Dermis lymphatic vessel endothelial cell (primary cell): ENCODE data around the gene MPC2. TPM values are rescaled to one million over a fixed set of nuclear protein-coding genes. Genes with fewer than 3 reads are reported as not detected.

Experiments used
- total RNA-seq: library from RNA; depleted of rRNA; stranded (reverse); fragments of >200 nt; gene quantifications from 2 replicates; pipeline ENCODE4 v1.2.1, GENCODE V29; 2014

Gene MPC2
- total RNA-seq, result 18.9 and 20.7 TPM in 2 replicates

GRCh38 chr1:167936930-167937708 is at the start of gene MPC2:
Gene MPC2 (minus strand): TSS chr1:167937072. CDS start chr1:167935841, 1,231 bp downstream.

GRCh38 chr1:167936068-167936929 is 573 bp downstream of the MPC2 start, which contains the start of gene DCAF6:
Gene DCAF6 (plus strand): TSS chr1:167936683. CDS start chr1:167936912, 229 bp downstream.

GRCh38 chr1:167913895-167914496 is 22.9 kb downstream of the MPC2 start, which contains the start of gene ADCY10:
Gene ADCY10 (minus strand): TSS chr1:167914134. CDS start chr1:167905140, 8,994 bp downstream.

Other genes starting within 250 kb of the MPC2 start
- gene MPZL1, start 215.1 kb downstream of the MPC2 start, total RNA-seq, result 95.8 and 138 TPM in 2 replicates
- gene ADCY10, start 22.9 kb downstream of the MPC2 start, total RNA-seq, result 0.11 TPM in 1 of 2 replicates, not detected in the other
- 48.2 and 50.7 TPM in 2 replicates for gene DCAF6, start 389 bp downstream of the MPC2 start, total RNA-seq
- 12.4 and 19.4 TPM in 2 replicates for gene GPR161, start 199.9 kb upstream of the MPC2 start, total RNA-seq
- gene TIPRL, start 241.9 kb upstream of the MPC2 start, total RNA-seq, result 30.8 and 33.9 TPM in 2 replicates